Sciatic nerve (tissue), 2 donors: ENCODE data around the gene RFPL4AL1. TPM values are rescaled to one million over a fixed set of nuclear protein-coding genes. Genes with fewer than 3 reads are reported as not detected.

Source experiments
- ATAC-seq: fragments of 200-7000 bp; cut with Tn5 transposase; one replicate; pipeline ENCODE4 v1.9.1; 2020; ENCODE audit warnings: mild to moderate bottlenecking, moderate library complexity
- DNase-seq: peaks from one replicate; pipeline ENCODE4 v3.0.0-alpha.2; 2020; ENCODE audit warnings: low spot score
- intact Hi-C: fragments of 100-400 bp; cut with DNase I; formaldehyde crosslinking; loops from one replicate; pipeline ENCODE4 v1.14.2; 2022
- total RNA-seq: library from RNA; stranded (reverse); fragmentation: NEBNext Ultra II Directional; extraction: Animal tissue kit (Norgen Biotek cat#: 25700); gene quantifications from one replicate; pipeline ENCODE4 v1.2.1, GENCODE V29; 2021
- donor health status: DM: no; HTN: no; CAD: no.
- donor health status: DM: no; HTN: no; CAD: no.

The RFPL4AL1 gene
- total RNA-seq, 1 donor from 2014 or later: not detected

DNA sequence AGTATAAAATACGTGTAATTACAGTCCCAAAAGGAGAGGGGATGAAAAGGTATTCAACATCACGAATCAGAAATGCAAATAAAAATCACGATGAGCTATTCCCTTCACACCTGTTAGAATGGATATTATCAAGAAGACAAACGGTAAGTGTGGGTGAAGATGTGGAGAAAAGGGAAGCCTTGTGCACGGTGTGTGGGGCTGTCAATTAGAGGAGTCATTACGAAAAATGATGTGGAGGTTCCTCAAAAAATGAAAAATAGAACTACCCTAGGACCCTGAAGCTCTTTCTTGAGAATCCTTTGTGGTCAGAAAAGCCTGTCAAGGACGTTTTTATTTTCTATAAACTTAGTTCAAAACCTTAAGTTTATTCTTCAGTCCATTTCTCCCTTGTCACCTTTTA lies 43.5 kb downstream of the RFPL4AL1 start:
- ATAC-seq: no peak
- DNase-seq: no peak
- intact Hi-C loops: no loop called here

GRCh38 chr19:55813906-55814305 lies 45.0 kb downstream of the RFPL4AL1 start:
- intact Hi-C loops: no loop called here
- ATAC-seq (no peak), DNase-seq (no peak)

DNA sequence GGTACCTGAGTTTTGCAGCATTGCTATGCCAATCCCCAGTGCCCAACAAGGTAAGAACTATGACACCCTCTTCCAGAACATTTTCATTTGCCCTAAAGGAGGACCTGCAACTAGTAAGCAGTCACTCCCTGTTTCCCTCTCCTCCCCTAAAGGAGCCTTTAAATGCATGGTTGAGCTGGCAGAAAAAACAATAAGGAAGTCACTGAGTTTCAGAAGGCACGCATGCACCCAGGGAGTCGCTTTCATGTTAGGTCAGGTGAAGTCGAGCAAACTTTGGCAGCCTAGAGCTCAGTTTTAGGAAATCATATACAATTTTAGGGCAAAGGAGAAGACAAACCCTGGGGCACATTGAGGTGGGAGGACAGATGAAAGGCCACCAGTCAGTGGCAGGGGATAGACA lies 51.1 kb downstream of the RFPL4AL1 start:
- no peak for ATAC-seq
- no peak for DNase-seq
- intact Hi-C loops: no loop called here

Other genes with a start within 250 kb of the RFPL4AL1 start
- gene SBK2, start 232.0 kb upstream of the RFPL4AL1 start, total RNA-seq: not detected
- 0.53 TPM for gene SBK3, start 223.6 kb upstream of the RFPL4AL1 start, total RNA-seq
- gene ZNF579, start 188.3 kb upstream of the RFPL4AL1 start, total RNA-seq: 14.3 TPM
- gene FIZ1, start 169.6 kb upstream of the RFPL4AL1 start, total RNA-seq: 11.7 TPM
- gene ZNF524, start 168.8 kb upstream of the RFPL4AL1 start, total RNA-seq: 18.9 TPM
- gene ZNF865, start 163.5 kb upstream of the RFPL4AL1 start, total RNA-seq: 15.9 TPM
- gene ZNF784, start 144.6 kb upstream of the RFPL4AL1 start, total RNA-seq: 4.0 TPM
- gene ZNF580, start 128.1 kb upstream of the RFPL4AL1 start, total RNA-seq: 42.2 TPM
- gene ZNF581, start 125.5 kb upstream of the RFPL4AL1 start, total RNA-seq: 17.2 TPM
- gene CCDC106, start 120.9 kb upstream of the RFPL4AL1 start, total RNA-seq: 14.0 TPM
- gene U2AF2, start 114.1 kb upstream of the RFPL4AL1 start, total RNA-seq: 127 TPM
- gene EPN1, start 93.9 kb upstream of the RFPL4AL1 start, total RNA-seq: 87.6 TPM
- gene NLRP9, start 30.7 kb upstream of the RFPL4AL1 start, total RNA-seq: not detected
- not detected for gene RFPL4A, start 10.0 kb upstream of the RFPL4AL1 start, total RNA-seq
- gene NLRP11, start 62.9 kb downstream of the RFPL4AL1 start, total RNA-seq: not detected
- gene NLRP4, start 67.4 kb downstream of the RFPL4AL1 start, total RNA-seq: not detected
- gene NLRP13, start 163.2 kb downstream of the RFPL4AL1 start, total RNA-seq: not detected
- not detected for gene NLRP8, start 178.7 kb downstream of the RFPL4AL1 start, total RNA-seq
- gene NLRP5, start 217.7 kb downstream of the RFPL4AL1 start, total RNA-seq: not detected